Measurements from ENCODE around the gene GJA3.

- no peak for TF ChIP-seq CTCF (IDR thresholded peaks at IDR 0.05; ENCODE audit: low read depth, low read length)
- TF ChIP-seq EZH2phosphoT487 (IDR thresholded peaks at IDR 0.05; ENCODE audit: low read depth), result no peak
These were observed 561 bp upstream of the GJA3 start for GRCh38 chr13:20161275-20161950.

All from OCI-LY3 (cell line).